Gastroesophageal sphincter (tissue), 4 donors: ENCODE measurements around the gene GNG3. TPM values are rescaled to one million over a fixed set of nuclear protein-coding genes. Genes with fewer than 3 reads are reported as not detected.

Experiments
- ATAC-seq: fragments of 150-250 bp; one replicate; pipeline ENCODE4 v1.9.1; 2016; ENCODE audit warnings: mild to moderate bottlenecking, moderate library complexity
- H3K27ac ChIP-seq, 4 donors: fragments of 200-600 bp; sonication (generic) in 3 of 4; 1 replicate in 3 of 4; 2 replicates in 1 of 4; pipeline ENCODE4 v1.5.1; 2016 to 2019
- H3K27me3 ChIP-seq: fragments of 200-600 bp; sonication (generic); one replicate; pipeline ENCODE4 v1.5.1; 2019
- H3K36me3 ChIP-seq, 2 donors: fragments of 200-600 bp; sonication (generic); one replicate each; pipeline ENCODE4 v1.5.1; 2019; ENCODE audit warnings: control low read depth in 1 of 2
- H3K4me1 ChIP-seq, 3 donors: fragments of 200-600 bp; sonication (generic); 1 replicate in 2 of 3; 2 replicates in 1 of 3; pipeline ENCODE4 v1.5.1; 2016 to 2019; ENCODE audit warnings: control low read depth in 2 of 3
- H3K4me3 ChIP-seq, 2 donors: fragments of 200-600 bp; sonication (generic); one replicate each; pipeline ENCODE4 v1.5.1; 2019; ENCODE audit warnings: mild to moderate bottlenecking in 1 of 2, moderate library complexity in 1 of 2
- H3K9me3 ChIP-seq, 3 donors: fragments of 200-600 bp; sonication (generic); one replicate each; pipeline ENCODE4 v1.5.1; 2017 to 2019; ENCODE audit warnings: control low read depth in 2 of 3
- CTCF ChIP-seq, 4 experiments: fragments of 200-600 bp in 2 of 4; fragments of 450-650 bp in 2 of 4; sonication (generic) in 1 of 4; IDR thresholded peaks; one replicate each; pipeline ENCODE4 v1.5.1; 2017 to 2019; ENCODE audit warnings: antibody characterized with exemption in 4 of 4, mild to moderate bottlenecking in 2 of 4, moderate library complexity in 2 of 4
- EP300 ChIP-seq: sonication (generic); formaldehyde crosslinking; IDR thresholded peaks from one replicate; pipeline ENCODE4 v1.6.1; 2017; ENCODE audit warnings: antibody characterized with exemption, mild to moderate bottlenecking
- POLR2A ChIP-seq, 2 donors: fragments of 450-650 bp; IDR thresholded peaks; one replicate each; pipeline ENCODE4 v1.6.1; 2017; ENCODE audit warnings: antibody characterized with exemption in 2 of 2, mild to moderate bottlenecking in 2 of 2, moderate library complexity in 1 of 2
- POLR2AphosphoS5 ChIP-seq: sonication (generic); formaldehyde crosslinking; IDR thresholded peaks from one replicate; pipeline ENCODE4 v1.6.1; 2017; ENCODE audit warnings: antibody characterized with exemption
- whole genome bisulfite sequencing, 2 donors: methylation state at CpG; one replicate each; pipeline ENCODE4 v1.1.5; 2018; ENCODE audit warnings: low coverage in 1 of 2; 5-methylcytosine and 5-hydroxymethylcytosine counted together
- total RNA-seq, 4 donors: library from RNA; depleted of rRNA; stranded (reverse); fragments of >200 nt; gene quantifications; one replicate each; pipeline ENCODE4 v1.1.0, GENCODE V29; 2016

The GNG3 gene
- total RNA-seq, 4 donors from 2014 or later: not detected

- Histone ChIP-seq H3K4me3 (peak overlapping the region in 1 of 2 donors; percentile 97), H3K36me3 (peaks cover 0 to 51% of the 10 kb centered on the region in 2 donors), H3K27ac (peak overlapping the region in 3 of 4 donors; percentile 91 to 93 (median 93)), H3K9me3 (no peaks in the 10 kb centered on the region), H3K4me1 (peaks cover 0 to 66% (median 21%) of the 10 kb centered on the region in 3 donors), H3K27me3 (no peaks in the 10 kb centered on the region)
- WGBS, 2 donors: 78 to 79% methylated on average over 3 to 10 of the region's 15 CpGs
- TF ChIP-seq CTCF (IDR thresholded peaks at IDR 0.05) (no peak), POLR2AphosphoS5 (no peak), EP300 (no peak), POLR2A (IDR thresholded peaks at IDR 0.05) (no peak)
- no peak for ATAC-seq
Measured at GRCh38 chr11:62677714-62678113, 29.8 kb upstream of the GNG3 start.

GRCh38 chr11:62678433-62678769, 29.1 kb upstream of the GNG3 start:
- WGBS, 2 donors: 7 to 17% methylated on average over 1 to 2 of the region's 16 CpGs
- Histone ChIP-seq H3K36me3 (peaks cover 0 to 48% of the 10 kb centered on the region in 2 donors), H3K27ac (peak overlapping the region; percentile 81 to 93 (median 92)), H3K4me1 (peaks cover 0 to 59% (median 15%) of the 10 kb centered on the region in 3 donors), H3K4me3 (peak overlapping the region; percentile 94 to 97), H3K9me3 (no peaks in the 10 kb centered on the region), H3K27me3 (no peaks in the 10 kb centered on the region)
- no peak for ATAC-seq
- TF ChIP-seq POLR2AphosphoS5: no peak
- no peak for TF ChIP-seq POLR2A (IDR thresholded peaks at IDR 0.05)
- TF ChIP-seq EP300: no peak
- TF ChIP-seq CTCF (IDR thresholded peaks at IDR 0.05): no peak

GRCh38 chr11:62678770-62679696, 28.4 kb upstream of the GNG3 start, which contains the start of gene UBXN1:
Gene UBXN1, minus strand, starts transcription at chr11:62679073. Its CDS starts 150 bp downstream, at chr11:62678923.
- ATAC-seq: peak; percentile 88
- H3K4me1 ChIP-seq: peaks cover 0 to 53% (median 15%) of the 10 kb centered on the region in 3 donors
- no peaks in the 10 kb centered on the region for H3K9me3 ChIP-seq
- TF ChIP-seq POLR2AphosphoS5 (peak; percentile 91), POLR2A (IDR thresholded peaks at IDR 0.05) (peak; percentile 63 to 64), EP300 (no peak), CTCF (IDR thresholded peaks at IDR 0.05) (no peak)
- peak within 1 kb of the TSS; percentile 81 to 93 (median 92) for H3K27ac ChIP-seq
- H3K27me3 ChIP-seq: no peaks in the 10 kb centered on the region
- H3K4me3 ChIP-seq: peak within 1 kb of the TSS; percentile 94 to 97
- H3K36me3 ChIP-seq: peaks cover 0 to 41% of the 10 kb centered on the region in 2 donors
- WGBS, 2 donors: 0 to 27% methylated on average over 1 to 8 of the region's 55 CpGs

- no peak overlapping the region for H3K4me3 ChIP-seq
- peaks cover 0 to 45% (median 15%) of the 10 kb centered on the region in 3 donors for H3K4me1 ChIP-seq
- WGBS, 2 donors: 0 to 48% methylated on average over 1 to 4 of the region's 4 CpGs
- peak overlapping the region in 3 of 4 donors; percentile 64 to 93 (median 91) for H3K27ac ChIP-seq
- TF ChIP-seq EP300: no peak
- no peak for TF ChIP-seq POLR2A (IDR thresholded peaks at IDR 0.05)
- peak in 3 of 4 experiments; percentile 53 to 57 (median 55) for TF ChIP-seq CTCF (IDR thresholded peaks at IDR 0.05)
- TF ChIP-seq POLR2AphosphoS5: no peak
- H3K9me3 ChIP-seq: no peaks in the 10 kb centered on the region
- peaks cover 0 to 23% of the 10 kb centered on the region in 2 donors for H3K36me3 ChIP-seq
- peak; percentile 55 for ATAC-seq
- no peaks in the 10 kb centered on the region for H3K27me3 ChIP-seq
Measured at GRCh38 chr11:62680825-62681240, 26.6 kb upstream of the GNG3 start.
